ENCODE results near the gene HPSE2. TPM values are rescaled to one million over a fixed set of nuclear protein-coding genes. Genes with fewer than 3 reads are reported as not detected.

Gene HPSE2
- total RNA-seq, 4 donors from 2014 or later, result 32.3 to 70.0 (median 43.6) TPM

GRCh38 chr10:98694014-98694413 is 541.6 kb downstream of the HPSE2 start:
- DNase-seq (ENCODE audit: extremely low spot score), result no peak
- intact Hi-C loops (cut with DNase I), result no loop called here
- peaks cover 6 to 19% (median 11%) of the 10 kb centered on the region in 4 donors for H3K4me1 ChIP-seq
- no peak overlapping the region for H3K4me3 ChIP-seq
- no peak for TF ChIP-seq EP300 (IDR thresholded peaks at IDR 0.05)
- TF ChIP-seq POLR2AphosphoS5 (IDR thresholded peaks at IDR 0.05), result no peak
- no peak for TF ChIP-seq CTCF (IDR thresholded peaks at IDR 0.05)
- no peak for TF ChIP-seq POLR2A (IDR thresholded peaks at IDR 0.05; ENCODE audit: low read depth)
- H3K36me3 ChIP-seq, result no peaks in the 10 kb centered on the region
- 50% methylated on average over 2 of the region's 2 CpGs for WGBS
- H3K9me3 ChIP-seq, result no peaks in the 10 kb centered on the region
- H3K27me3 ChIP-seq, result no peaks in the 10 kb centered on the region
- H3K27ac ChIP-seq (replicated peaks in 1 of 4), result no peak overlapping the region

- peaks cover 0 to 9% (median 4%) of the 10 kb centered on the region in 4 donors for H3K9me3 ChIP-seq
- no peaks in the 10 kb centered on the region for H3K4me1 ChIP-seq
- 96% methylated on average over 1 of the region's 1 CpG for WGBS
- intact Hi-C loops (cut with DNase I), result no loop called here
- H3K27me3 ChIP-seq, result no peaks in the 10 kb centered on the region
- H3K27ac ChIP-seq (replicated peaks in 1 of 4), result no peak overlapping the region
- TF ChIP-seq POLR2AphosphoS5 (IDR thresholded peaks at IDR 0.05), result no peak
- no peak for TF ChIP-seq EP300 (IDR thresholded peaks at IDR 0.05)
- TF ChIP-seq CTCF (IDR thresholded peaks at IDR 0.05), result no peak
- no peak for TF ChIP-seq POLR2A (IDR thresholded peaks at IDR 0.05; ENCODE audit: low read depth)
- no peaks in the 10 kb centered on the region for H3K36me3 ChIP-seq
- no peak for DNase-seq (ENCODE audit: extremely low spot score)
- no peak overlapping the region for H3K4me3 ChIP-seq
Observed at GRCh38 chr10:98687685-98688084, 548.0 kb downstream of the HPSE2 start.

GRCh38 chr10:98684019-98684899 is 551.4 kb downstream of the HPSE2 start:
- TF ChIP-seq POLR2AphosphoS5 (IDR thresholded peaks at IDR 0.05) (no peak), POLR2A (IDR thresholded peaks at IDR 0.05; ENCODE audit: low read depth) (no peak), CTCF (IDR thresholded peaks at IDR 0.05) (no peak), EP300 (IDR thresholded peaks at IDR 0.05) (no peak)
- H3K4me1 ChIP-seq, result no peaks in the 10 kb centered on the region
- peaks cover 0 to 9% (median 4%) of the 10 kb centered on the region in 4 donors for H3K9me3 ChIP-seq
- H3K4me3 ChIP-seq, result no peak overlapping the region
- no peak for DNase-seq (ENCODE audit: extremely low spot score)
- 35% methylated on average over 3 of the region's 3 CpGs for whole genome bisulfite sequencing
- no peak overlapping the region for H3K27ac ChIP-seq (replicated peaks in 1 of 4)
- H3K27me3 ChIP-seq, result no peaks in the 10 kb centered on the region
- H3K36me3 ChIP-seq, result no peaks in the 10 kb centered on the region
- intact Hi-C loops (cut with DNase I), result no loop called here

- no peak for TF ChIP-seq POLR2AphosphoS5 (IDR thresholded peaks at IDR 0.05)
- no peak for TF ChIP-seq POLR2A (IDR thresholded peaks at IDR 0.05; ENCODE audit: low read depth)
- TF ChIP-seq EP300 (IDR thresholded peaks at IDR 0.05), result no peak
- no peak for TF ChIP-seq CTCF (IDR thresholded peaks at IDR 0.05)
- Histone ChIP-seq H3K36me3 (no peaks in the 10 kb centered on the region), H3K4me3 (no peak overlapping the region), H3K4me1 (peaks cover 0 to 9% (median 4%) of the 10 kb centered on the region in 4 donors), H3K27ac (replicated peaks in 1 of 4) (no peak overlapping the region), H3K27me3 (no peaks in the 10 kb centered on the region), H3K9me3 (no peaks in the 10 kb centered on the region)
- no peak for DNase-seq (ENCODE audit: extremely low spot score)
- intact Hi-C loops (cut with DNase I), result no loop called here
Observed at GRCh38 chr10:98676895-98677294, 558.8 kb downstream of the HPSE2 start.

All from esophagus muscularis mucosa (tissue), 4 donors.